HG03135 (cell line): ENCODE results near the gene LINC01488.

Experiments
- ATAC-seq: cut with Tn5 transposase; IDR thresholded peaks from one replicate; pipeline ENCODE4 v1.9.1; 2021; ENCODE audit warnings: mild to moderate bottlenecking, moderate library complexity; ENCODE audit not compliant: unreplicated experiment

LINC01488 gene

GRCh38 chr11:69524991-69525411 lies 43.5 kb downstream of the LINC01488 start:
- no peak for ATAC-seq

GRCh38 chr11:69525516-69526452 lies 44.3 kb downstream of the LINC01488 start:
- ATAC-seq = no peak

- no peak for ATAC-seq
Measured at GRCh38 chr11:69526453-69526810, 45.0 kb downstream of the LINC01488 start.

GRCh38 chr11:69529001-69529400 lies 47.5 kb downstream of the LINC01488 start:
- ATAC-seq = no peak

- no peak for ATAC-seq
Measured at GRCh38 chr11:69530278-69531070, 49.0 kb downstream of the LINC01488 start.

- ATAC-seq = no peak
Measured at GRCh38 chr11:69531071-69531716, 49.7 kb downstream of the LINC01488 start.

- ATAC-seq = no peak
Measured at GRCh38 chr11:69531717-69532088, 50.2 kb downstream of the LINC01488 start.

- ATAC-seq = no peak
Measured at GRCh38 chr11:69533296-69534165, 52.1 kb downstream of the LINC01488 start.

GRCh38 chr11:69534166-69534530 lies 52.7 kb downstream of the LINC01488 start:
- no peak for ATAC-seq

GRCh38 chr11:69535908-69536307 lies 54.4 kb downstream of the LINC01488 start:
- no peak for ATAC-seq

GRCh38 chr11:69536406-69536805 lies 54.9 kb downstream of the LINC01488 start:
- no peak for ATAC-seq

GRCh38 chr11:69537126-69537525 lies 55.7 kb downstream of the LINC01488 start:
- ATAC-seq = no peak

GRCh38 chr11:69537855-69538640 lies 56.6 kb downstream of the LINC01488 start:
- ATAC-seq = no peak

GRCh38 chr11:69538854-69539253 lies 57.4 kb downstream of the LINC01488 start:
- no peak for ATAC-seq

GRCh38 chr11:69539416-69540117 lies 58.1 kb downstream of the LINC01488 start:
- no peak for ATAC-seq

- no peak for ATAC-seq
Measured at GRCh38 chr11:69540118-69541000, 58.9 kb downstream of the LINC01488 start.

- ATAC-seq = no peak
Measured at GRCh38 chr11:69541001-69541285, 59.5 kb downstream of the LINC01488 start.
